Aorta (tissue), 5 donors: ENCODE results near the gene TMEM63C. TPM values are rescaled to one million over a fixed set of nuclear protein-coding genes. Genes with fewer than 3 reads are reported as not detected.

Source experiments
- ATAC-seq: fragments of 200-7000 bp; cut with Tn5 transposase; one replicate; pipeline ENCODE4 v1.9.1; 2022; ENCODE audit warnings: moderate library complexity; ENCODE audit not compliant: low FRiP score
- DNase-seq, 2 donors: peaks; one replicate each; pipeline ENCODE4 v3.0.0-alpha.2; 2020
- H3K27ac ChIP-seq, 2 donors: one replicate each; pipeline ENCODE4 v1.5.1; 2013; ENCODE audit warnings: low read length in 2 of 2, mild to moderate bottlenecking in 2 of 2, moderate library complexity in 2 of 2, control low read depth in 1 of 2, inconsistent platforms in 1 of 2, low read depth in 1 of 2
- H3K27me3 ChIP-seq, 2 donors: one replicate each; pipeline ENCODE4 v1.6.1; 2013; ENCODE audit warnings: control low read depth in 1 of 2, low read length in 1 of 2, mild to moderate bottlenecking in 1 of 2, moderate library complexity in 1 of 2; ENCODE audit not compliant: insufficient read depth in 2 of 2, control insufficient read depth in 1 of 2
- H3K36me3 ChIP-seq, 2 donors: one replicate each; pipeline ENCODE4 v1.6.1; 2013; ENCODE audit warnings: control low read depth in 1 of 2, low read length in 1 of 2, mild to moderate bottlenecking in 1 of 2; ENCODE audit not compliant: insufficient read depth in 2 of 2, control insufficient read depth in 1 of 2
- H3K4me1 ChIP-seq, 2 donors: one replicate each; pipeline ENCODE4 v1.6.1; 2013; ENCODE audit warnings: low read length in 2 of 2, control low read depth in 1 of 2, mild to moderate bottlenecking in 1 of 2, moderate library complexity in 1 of 2; ENCODE audit not compliant: insufficient read depth in 2 of 2, control insufficient read depth in 1 of 2
- H3K4me3 ChIP-seq, 2 donors: one replicate each; pipeline ENCODE4 v1.5.1; 2013; ENCODE audit warnings: low read length in 2 of 2, control low read depth in 1 of 2, mild to moderate bottlenecking in 1 of 2
- H3K9me3 ChIP-seq: one replicate; pipeline ENCODE4 v1.6.1; 2013; ENCODE audit warnings: mild to moderate bottlenecking, low read length; ENCODE audit not compliant: control insufficient read depth
- WGBS, 2 donors: extraction: QIAGEN DNeasy Blood & Tissue Kit; methylation state at CpG; one replicate each; pipeline ENCODE4 v1.1.7; 2013; 5-methylcytosine and 5-hydroxymethylcytosine counted together
- intact Hi-C, 2 donors: fragments of 100-400 bp; cut with DNase I; formaldehyde crosslinking; loops; one replicate each; pipeline versions ENCODE4 v1.14.2 to v1.15.0; 2022
- polyA plus RNA-seq, 2 donors: library from polyadenylated mRNA; stranded (reverse); fragments of 200-250 nt; gene quantifications; one replicate each; pipeline ENCODE4 v1.2.3, GENCODE V29; 2013
- total RNA-seq, 2 donors: library from RNA; stranded (reverse); fragmentation: NEBNext Ultra II Directional; extraction: Animal tissue kit (Norgen Biotek cat#: 25700); gene quantifications; one replicate each; pipeline ENCODE4 v1.2.1, GENCODE V29; 2021
- donor health status: healthy with polysubstance abuse.
- donor health status: Bipolar disorder and iron deficiency.
- donor health status: DM: no; HTN: no; CAD: no.
- donor health status: DM: no; HTN: no; CAD: no.
- donor health status: DM: yes; HTN: yes; CAD: no.

TMEM63C gene
- total and polyA plus RNA-seq, 4 donors, result 0.06 to 0.26 (median 0.13) TPM; not detected in 1

DNA sequence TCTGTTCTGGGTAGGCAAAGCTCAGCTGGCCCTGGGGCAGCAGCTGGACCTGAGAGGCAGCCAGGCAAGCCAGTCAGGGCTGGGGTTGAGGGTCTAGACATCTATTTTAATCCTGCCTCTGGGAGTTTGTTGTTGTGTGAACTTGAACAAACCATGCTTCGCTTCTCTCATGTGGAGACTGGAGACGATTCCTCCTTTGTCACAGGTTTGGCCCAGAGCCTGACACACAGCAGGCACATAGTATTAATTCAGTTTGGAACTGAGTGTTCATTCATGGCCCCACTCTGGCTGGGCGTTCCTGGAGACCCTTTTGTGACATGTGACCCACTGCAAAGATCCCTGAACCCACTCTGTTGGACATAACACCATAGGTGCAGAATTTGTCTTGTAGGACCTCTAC is 50.1 kb downstream of the TMEM63C start:
- 47 to 58% methylated on average over 3 of the region's 3 CpGs for WGBS, 2 donors
- H3K4me1 ChIP-seq, result no peaks in the 10 kb centered on the region
- H3K36me3 ChIP-seq, result no peaks in the 10 kb centered on the region
- no peak overlapping the region for H3K27ac ChIP-seq
- intact Hi-C loops, result no loop called here
- H3K9me3 ChIP-seq, result peaks cover 2% of the 10 kb centered on the region
- no peak overlapping the region for H3K4me3 ChIP-seq
- ATAC-seq, result no peak
- no peaks in the 10 kb centered on the region for H3K27me3 ChIP-seq
- no peak for DNase-seq

DNA sequence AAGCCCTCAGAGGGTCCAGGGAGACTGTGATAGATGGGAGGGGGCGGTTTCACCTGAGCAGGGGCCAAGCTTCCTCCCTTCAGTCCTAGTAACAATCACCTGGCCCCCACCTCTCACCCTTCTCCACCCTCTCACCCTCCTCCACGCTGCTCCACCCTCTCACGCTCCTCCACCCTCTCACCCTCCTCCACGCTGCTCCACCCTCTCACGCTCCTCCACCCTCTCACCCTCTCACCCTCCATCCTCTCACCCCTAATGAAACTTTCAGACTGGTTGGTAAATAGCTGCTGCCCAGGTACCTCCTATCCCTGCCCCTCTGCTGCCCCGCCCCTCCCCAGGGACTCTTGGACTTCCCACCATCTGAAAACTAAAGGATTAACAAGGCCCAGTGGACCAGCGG is 55.2 kb downstream of the TMEM63C start:
- intact Hi-C loops, result no loop called here
- H3K4me3 ChIP-seq, result no peak overlapping the region
- H3K27ac ChIP-seq, result no peak overlapping the region
- no peaks in the 10 kb centered on the region for H3K27me3 ChIP-seq
- WGBS, 2 donors, result 63 to 72% methylated on average over 7 of the region's 7 CpGs
- no peak for ATAC-seq
- no peaks in the 10 kb centered on the region for H3K9me3 ChIP-seq
- no peaks in the 10 kb centered on the region for H3K36me3 ChIP-seq
- no peaks in the 10 kb centered on the region for H3K4me1 ChIP-seq
- no peak for DNase-seq

DNA sequence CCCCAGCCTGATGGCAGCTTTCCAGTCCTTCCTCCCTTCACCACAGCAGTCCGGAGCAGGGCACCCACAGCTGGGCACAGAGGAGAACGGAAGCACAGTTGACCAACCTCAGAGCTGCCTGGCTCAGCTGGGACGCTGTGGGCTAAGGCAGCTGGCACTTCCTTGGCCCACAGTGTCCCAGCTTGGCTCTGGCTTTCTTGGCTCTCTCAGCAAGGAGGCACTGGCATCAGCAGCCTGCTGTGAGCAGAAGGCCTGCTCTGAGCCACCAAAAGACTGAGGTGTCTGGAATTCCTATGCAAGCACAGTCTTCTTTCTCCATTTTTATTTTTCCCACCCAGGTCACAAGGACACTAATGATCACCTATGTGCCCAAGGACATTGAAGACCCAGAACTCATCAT is 56.8 kb downstream of the TMEM63C start:
- no peak for ATAC-seq
- no peak for DNase-seq
- Histone ChIP-seq H3K36me3 (no peaks in the 10 kb centered on the region), H3K27me3 (no peaks in the 10 kb centered on the region), H3K4me1 (no peaks in the 10 kb centered on the region), H3K9me3 (no peaks in the 10 kb centered on the region), H3K4me3 (no peak overlapping the region), H3K27ac (no peak overlapping the region)
- intact Hi-C loops, result no loop called here
- WGBS, 2 donors, result 46 to 51% methylated on average over 3 of the region's 3 CpGs

DNA sequence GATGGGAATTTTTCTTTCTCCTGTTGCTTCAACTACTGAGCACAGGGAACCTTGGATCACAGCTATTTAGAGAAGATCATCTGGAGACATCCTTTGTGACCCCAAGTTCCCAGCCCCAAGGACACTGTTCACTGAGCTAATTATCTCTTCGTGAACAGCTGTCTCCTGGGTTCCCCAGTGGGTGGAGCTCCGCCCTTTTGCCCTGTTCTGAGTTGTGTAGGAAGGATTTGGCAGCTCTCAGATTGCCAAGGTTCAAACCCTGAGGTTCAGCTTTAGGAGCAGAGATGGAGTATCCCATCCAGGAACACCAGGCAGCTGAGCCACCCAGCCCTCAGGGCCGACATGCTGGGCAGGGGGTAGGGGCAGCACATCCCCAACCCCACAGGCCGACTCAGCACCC is 57.4 kb downstream of the TMEM63C start:
- DNase-seq (no peak), ATAC-seq (no peak)
- Histone ChIP-seq H3K9me3 (no peaks in the 10 kb centered on the region), H3K4me1 (no peaks in the 10 kb centered on the region), H3K36me3 (no peaks in the 10 kb centered on the region), H3K27ac (no peak overlapping the region), H3K4me3 (no peak overlapping the region), H3K27me3 (no peaks in the 10 kb centered on the region)
- 43 to 50% methylated on average over 4 of the region's 4 CpGs for WGBS, 2 donors
- intact Hi-C loops, result no loop called here

DNA sequence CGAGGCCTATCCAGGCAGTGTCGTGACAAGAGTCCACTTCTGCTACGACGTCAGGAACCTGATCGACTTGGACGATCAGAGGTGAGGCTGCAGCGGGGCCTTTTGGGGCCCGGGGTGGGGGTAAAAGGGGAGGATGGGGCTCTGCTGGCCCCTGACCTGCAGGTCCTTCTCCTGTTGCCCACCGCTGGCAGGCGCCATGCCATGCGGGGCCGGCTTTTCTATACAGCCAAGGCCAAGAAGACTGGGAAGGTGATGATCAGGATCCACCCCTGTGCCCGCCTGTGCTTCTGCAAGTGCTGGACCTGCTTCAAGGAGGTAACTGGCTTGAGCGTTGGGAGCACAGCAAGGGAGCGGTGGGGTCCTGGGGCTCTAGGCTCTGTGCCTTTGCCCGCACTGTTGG is 57.8 kb downstream of the TMEM63C start:
- Histone ChIP-seq H3K27ac (no peak overlapping the region), H3K4me1 (no peaks in the 10 kb centered on the region), H3K36me3 (no peaks in the 10 kb centered on the region), H3K9me3 (no peaks in the 10 kb centered on the region), H3K4me3 (no peak overlapping the region), H3K27me3 (no peaks in the 10 kb centered on the region)
- intact Hi-C loops, result no loop called here
- 89% methylated on average over 16 of the region's 16 CpGs for WGBS, 2 donors
- ATAC-seq (no peak), DNase-seq (no peak)

DNA sequence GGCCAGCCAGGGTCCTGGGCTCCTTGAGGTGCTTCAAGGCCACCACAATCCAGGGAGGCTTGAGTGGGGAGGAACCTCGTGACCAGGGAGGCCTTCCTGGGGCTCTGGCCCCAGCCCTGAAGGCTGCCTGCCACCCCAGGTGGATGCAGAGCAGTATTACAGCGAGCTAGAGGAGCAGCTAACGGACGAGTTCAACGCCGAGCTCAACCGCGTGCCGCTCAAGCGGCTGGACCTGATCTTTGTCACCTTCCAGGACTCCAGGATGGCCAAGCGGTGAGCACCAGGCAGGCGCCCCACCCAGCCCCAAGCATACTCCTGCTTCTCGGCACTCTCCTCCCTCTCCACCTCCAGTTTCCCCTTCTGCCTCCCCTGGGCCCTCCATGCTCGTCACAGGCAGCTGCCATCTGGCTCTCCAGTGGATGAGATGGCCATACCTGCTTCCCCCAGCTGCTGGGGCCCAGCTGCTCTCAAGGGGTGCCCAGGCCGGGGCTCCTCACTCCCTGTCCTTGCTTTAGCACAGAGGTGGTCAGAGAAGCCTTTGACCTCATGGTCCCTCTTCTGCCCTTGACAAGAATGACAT is 58.8 kb downstream of the TMEM63C start:
- ATAC-seq, result no peak
- WGBS, 2 donors, result 75 to 78% methylated on average over 15 of the region's 15 CpGs

DNA sequence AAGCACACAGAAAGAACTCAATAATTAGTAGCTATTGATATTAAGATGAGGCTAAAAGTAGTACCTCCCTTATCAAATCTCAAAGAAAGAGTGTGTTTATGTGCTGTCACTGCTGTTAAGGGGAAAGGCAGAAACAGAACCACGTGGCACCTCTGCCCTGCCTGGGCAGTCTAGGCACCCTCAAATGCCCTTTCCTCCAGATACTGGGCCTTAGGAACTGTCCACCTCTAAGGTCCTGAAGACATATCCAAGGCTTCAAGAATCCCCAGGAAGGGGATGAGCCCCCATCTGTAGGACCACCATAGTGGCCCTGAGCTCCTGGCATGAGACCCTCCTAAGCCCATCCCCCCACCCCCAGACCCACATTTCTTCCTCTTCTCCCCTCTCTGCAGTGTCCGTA is 60.4 kb downstream of the TMEM63C start:
- Histone ChIP-seq H3K9me3 (no peaks in the 10 kb centered on the region), H3K4me1 (no peaks in the 10 kb centered on the region), H3K27me3 (no peaks in the 10 kb centered on the region), H3K4me3 (no peak overlapping the region), H3K27ac (no peak overlapping the region), H3K36me3 (no peaks in the 10 kb centered on the region)
- intact Hi-C loops, result no loop called here
- DNase-seq, result no peak
- 51 to 53% methylated on average over 2 of the region's 2 CpGs for WGBS, 2 donors
- ATAC-seq, result no peak

More for the DNA sequence above, 58.8 kb downstream of the TMEM63C start:
- DNase-seq, result no peak
- no peak overlapping the region for H3K4me3 ChIP-seq
- no peaks in the 10 kb centered on the region for H3K9me3 ChIP-seq
- no peak overlapping the region for H3K27ac ChIP-seq
- no peaks in the 10 kb centered on the region for H3K36me3 ChIP-seq
- H3K4me1 ChIP-seq, result no peaks in the 10 kb centered on the region
- intact Hi-C loops, result no loop called here
- H3K27me3 ChIP-seq, result no peaks in the 10 kb centered on the region

DNA sequence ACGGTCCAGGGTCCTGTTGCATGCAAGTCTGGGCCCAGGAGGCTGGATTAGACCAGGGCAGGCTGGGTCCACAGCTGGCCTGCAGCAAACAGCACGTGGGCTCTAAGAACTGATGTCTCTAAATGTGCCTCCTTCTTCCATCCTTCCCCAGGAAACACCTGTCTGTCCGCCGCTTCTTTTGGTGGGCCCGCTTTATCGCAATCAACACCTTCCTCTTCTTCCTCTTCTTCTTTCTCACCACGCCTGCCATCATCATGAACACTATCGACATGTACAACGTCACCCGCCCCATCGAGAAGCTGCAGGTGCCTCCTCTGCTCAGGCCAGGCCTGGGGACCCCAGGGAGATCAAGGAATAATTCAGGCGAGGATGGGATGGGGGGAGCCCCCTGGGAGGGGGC is 61.2 kb downstream of the TMEM63C start:
- DNase-seq (no peak), ATAC-seq (no peak)
- Histone ChIP-seq H3K27me3 (no peaks in the 10 kb centered on the region), H3K27ac (no peak overlapping the region), H3K9me3 (no peaks in the 10 kb centered on the region), H3K4me3 (no peak overlapping the region), H3K4me1 (no peaks in the 10 kb centered on the region), H3K36me3 (no peaks in the 10 kb centered on the region)
- intact Hi-C loops, result no loop called here
- 81 to 87% methylated on average over 12 of the region's 12 CpGs for WGBS, 2 donors

DNA sequence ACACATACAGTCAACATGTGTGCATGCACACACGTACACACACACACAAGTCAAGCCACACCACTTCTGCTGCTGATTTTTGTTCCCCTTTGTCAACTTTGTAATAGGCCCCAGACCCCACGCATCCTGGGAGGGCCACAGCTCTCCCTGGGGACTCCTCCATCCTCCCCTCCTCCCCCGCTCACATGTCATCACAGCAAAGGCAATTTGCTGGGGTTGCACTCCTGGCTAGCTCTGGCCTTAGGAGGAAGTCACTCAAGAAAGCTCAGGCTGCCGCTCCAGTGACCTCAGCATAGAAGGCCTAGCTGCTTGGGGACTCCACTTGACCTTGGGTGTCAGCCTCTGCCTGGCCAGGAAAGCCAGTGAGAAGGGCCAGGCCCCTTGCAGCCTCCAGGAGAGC is 62.3 kb downstream of the TMEM63C start:
- H3K36me3 ChIP-seq, result no peaks in the 10 kb centered on the region
- no peak overlapping the region for H3K4me3 ChIP-seq
- H3K4me1 ChIP-seq, result no peaks in the 10 kb centered on the region
- no peaks in the 10 kb centered on the region for H3K9me3 ChIP-seq
- H3K27ac ChIP-seq, result no peak overlapping the region
- H3K27me3 ChIP-seq, result no peaks in the 10 kb centered on the region
- WGBS, 2 donors, result 64 to 67% methylated on average over 4 of the region's 4 CpGs
- ATAC-seq (no peak), DNase-seq (no peak)
- intact Hi-C loops, result no loop called here
